ENCODE data around the gene MRAP2. TPM values are rescaled to one million over a fixed set of nuclear protein-coding genes. Genes with fewer than 3 reads are reported as not detected.
"Not testable (repeated sequence)": the region's sequence is repeated elsewhere in the genome, so short reads cannot be mapped to it uniquely, and the experiment has no call there.

The MRAP2 gene
- total RNA-seq, 2 experiments from 2014 or later: not detected

DNA sequence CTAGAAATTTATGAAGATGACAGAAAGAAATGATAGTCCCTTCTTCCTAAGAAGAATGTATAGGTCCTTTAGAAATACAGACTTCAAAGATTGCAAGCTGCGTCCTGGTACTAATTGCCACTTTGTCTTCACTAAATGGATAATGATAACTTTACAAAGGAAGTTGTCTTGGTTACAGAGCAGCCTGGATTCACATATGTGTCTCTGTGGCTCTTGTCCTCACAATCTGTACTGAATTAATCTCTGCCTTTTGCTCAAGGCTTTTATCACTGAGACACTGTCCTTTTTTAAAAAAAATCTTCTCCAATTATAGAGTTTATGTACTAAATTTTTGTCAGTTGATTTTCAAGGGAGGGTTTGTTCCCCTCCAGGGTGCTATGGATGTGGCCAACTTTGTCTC lies 17.5 kb upstream of the MRAP2 start:
- ATAC-seq (no peak), DNase-seq (no peak)
- Mint-ChIP-seq H3K4me1 (ENCODE audit: low read depth) (no peaks in the 10 kb centered on the region), H3K9me3 (ENCODE audit: insufficient read depth) (no peaks in the 10 kb centered on the region), H3K36me3 (ENCODE audit: low read depth) (no peaks in the 10 kb centered on the region), H3K4me3 (no peak overlapping the region), H3K27ac (no peak overlapping the region), H3K27me3 (ENCODE audit: low read depth) (peaks cover 4% of the 10 kb centered on the region)
- ChIA-PET POLR2A (no interaction called here), CTCF (no interaction called here)

DNA sequence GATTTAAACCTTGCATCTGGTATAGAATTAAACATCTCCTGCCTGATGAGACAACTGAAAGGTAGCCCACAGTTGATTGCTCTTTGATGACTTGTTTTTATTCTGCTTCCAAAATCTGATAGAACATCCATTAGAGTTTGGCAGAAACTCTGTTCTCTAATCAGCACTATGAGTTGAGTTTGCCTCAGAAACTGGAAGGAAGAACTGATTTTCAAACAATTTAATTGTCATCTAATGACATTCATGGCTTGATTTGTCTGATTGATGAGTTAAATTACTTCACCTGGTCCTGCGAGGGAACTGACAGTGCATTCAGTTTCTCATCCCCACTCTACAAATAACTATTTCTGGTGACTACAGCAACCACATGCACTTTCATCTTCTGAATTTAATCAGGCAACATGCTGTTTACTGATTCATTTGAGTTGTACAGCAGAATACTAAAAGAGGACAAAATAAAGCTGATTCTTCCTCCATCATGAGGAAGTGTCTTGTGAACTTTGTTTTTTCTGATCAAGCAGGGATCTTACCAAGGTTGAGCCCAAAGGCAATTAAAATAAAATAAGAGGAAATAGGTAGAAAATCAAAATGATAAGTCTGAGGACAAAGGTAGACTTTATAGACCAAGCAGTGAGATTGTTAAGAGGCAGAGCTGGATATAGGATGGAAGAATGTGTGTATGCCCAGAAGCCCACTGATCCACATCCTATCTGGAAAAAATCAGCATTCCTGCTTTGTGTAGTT lies 15.7 kb upstream of the MRAP2 start:
- ATAC-seq (no peak), DNase-seq (no peak)
- Mint-ChIP-seq H3K4me3 (no peak overlapping the region), H3K27ac (no peak overlapping the region), H3K4me1 (ENCODE audit: low read depth) (no peaks in the 10 kb centered on the region), H3K9me3 (ENCODE audit: insufficient read depth) (no peaks in the 10 kb centered on the region), H3K27me3 (ENCODE audit: low read depth) (peaks cover 4% of the 10 kb centered on the region), H3K36me3 (ENCODE audit: low read depth) (no peaks in the 10 kb centered on the region)
- ChIA-PET POLR2A (no interaction called here), CTCF (no interaction called here)

DNA sequence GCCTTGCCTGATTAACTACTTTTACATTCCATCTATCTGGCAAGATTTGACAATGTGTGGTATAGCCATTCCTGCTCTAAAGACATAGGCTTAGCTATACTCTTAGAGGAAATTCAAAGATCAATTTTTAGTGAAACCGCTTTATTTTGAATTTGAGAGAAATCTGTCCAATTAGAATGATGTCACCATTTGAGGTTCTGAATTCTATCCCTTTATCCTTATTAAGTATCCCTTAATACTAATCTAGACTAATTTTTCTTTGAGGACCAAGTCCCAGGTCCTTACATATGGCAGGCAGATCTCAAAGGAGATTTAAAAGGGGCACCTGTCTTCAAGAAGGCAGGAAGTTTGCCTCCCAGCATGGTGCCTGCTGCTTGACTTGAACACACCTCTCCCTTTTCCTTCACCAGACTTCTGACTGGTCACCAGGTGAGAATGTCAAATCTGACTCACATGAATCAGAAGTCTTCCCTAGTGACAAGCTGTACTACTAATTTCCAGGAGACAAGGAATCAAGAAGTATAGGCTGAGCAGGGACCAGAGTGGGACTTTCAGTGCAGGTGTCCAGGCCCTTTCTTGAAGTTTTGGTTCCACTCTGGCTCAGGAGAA lies 15.0 kb upstream of the MRAP2 start:
- ATAC-seq (no peak), DNase-seq (no peak)
- H3K9me3 Mint-ChIP-seq (ENCODE audit: insufficient read depth): no peaks in the 10 kb centered on the region
- no peaks in the 10 kb centered on the region for H3K36me3 Mint-ChIP-seq (ENCODE audit: low read depth)
- H3K4me1 Mint-ChIP-seq (ENCODE audit: low read depth): no peaks in the 10 kb centered on the region
- CTCF ChIA-PET: no interaction called here
- no peak overlapping the region for H3K4me3 Mint-ChIP-seq
- no peak overlapping the region for H3K27ac Mint-ChIP-seq
- POLR2A ChIA-PET: no interaction called here
- peaks cover 4% of the 10 kb centered on the region for H3K27me3 Mint-ChIP-seq (ENCODE audit: low read depth)

DNA sequence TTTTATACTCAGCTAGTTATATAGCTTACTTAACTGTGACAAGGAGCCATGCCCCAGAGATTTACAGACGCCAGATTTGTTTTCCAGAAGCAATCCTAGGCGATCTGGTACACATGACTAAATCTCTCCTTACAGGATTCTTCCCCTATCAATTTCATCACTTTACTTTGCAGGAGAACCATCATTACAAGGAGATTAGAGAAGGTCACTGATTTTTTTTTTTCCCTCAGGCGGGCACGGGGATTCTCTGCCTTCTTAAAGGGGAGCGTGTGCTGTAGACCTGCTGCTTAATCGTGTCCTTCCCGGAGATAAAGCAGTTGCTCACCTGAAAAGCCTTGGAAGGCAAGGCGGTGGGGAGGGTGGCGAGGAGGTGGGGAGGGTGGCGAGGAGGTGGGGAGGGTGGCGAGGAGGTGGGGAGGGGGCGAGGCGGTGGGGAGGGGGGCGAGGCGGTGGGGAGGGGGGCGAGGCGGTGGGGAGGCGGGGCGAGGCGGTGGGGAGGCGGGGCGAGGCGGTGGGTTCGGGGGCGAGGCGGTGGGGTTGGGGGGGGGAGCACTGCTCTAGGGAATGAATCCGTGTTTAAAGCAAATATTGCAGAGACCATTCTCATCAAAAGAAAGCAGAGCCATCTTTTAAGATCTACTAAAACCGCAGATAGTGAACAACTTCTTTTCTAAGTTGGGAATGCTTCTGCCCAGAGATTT lies 14.3 kb upstream of the MRAP2 start:
- Mint-ChIP-seq H3K27me3 (ENCODE audit: low read depth) (peaks cover 2% of the 10 kb centered on the region), H3K4me3 (no peak overlapping the region), H3K4me1 (ENCODE audit: low read depth) (no peaks in the 10 kb centered on the region), H3K27ac (no peak overlapping the region), H3K9me3 (ENCODE audit: insufficient read depth) (no peaks in the 10 kb centered on the region), H3K36me3 (ENCODE audit: low read depth) (no peaks in the 10 kb centered on the region)
- CTCF ChIA-PET: no interaction called here
- DNase-seq: no peak
- no peak for ATAC-seq
- POLR2A ChIA-PET: no interaction called here

DNA sequence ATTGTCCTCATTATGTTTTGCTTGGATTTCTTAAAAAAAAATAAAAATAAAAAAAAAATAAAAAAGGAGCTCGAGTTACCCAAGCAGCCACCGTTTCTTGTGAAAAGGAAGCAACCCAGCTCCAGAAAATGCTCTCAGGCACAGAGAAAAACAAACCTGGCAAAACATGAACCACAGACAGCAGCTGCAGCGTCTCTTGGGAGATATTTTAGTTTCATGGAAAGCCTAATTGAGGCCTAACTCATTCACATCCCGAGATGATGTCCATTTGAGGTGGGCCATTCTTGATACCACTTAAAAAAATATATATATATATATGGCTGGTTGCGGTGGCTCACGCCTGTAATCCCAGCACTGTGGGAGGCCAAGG lies 13.7 kb upstream of the MRAP2 start:
- no peaks in the 10 kb centered on the region for H3K4me1 Mint-ChIP-seq (ENCODE audit: low read depth)
- no peak overlapping the region for H3K27ac Mint-ChIP-seq
- ChIA-PET POLR2A (no interaction called here), CTCF (no interaction called here)
- peaks cover 2% of the 10 kb centered on the region for H3K27me3 Mint-ChIP-seq (ENCODE audit: low read depth)
- no peak overlapping the region for H3K4me3 Mint-ChIP-seq
- DNase-seq: no peak
- ATAC-seq: no peak
- no peaks in the 10 kb centered on the region for H3K36me3 Mint-ChIP-seq (ENCODE audit: low read depth)
- H3K9me3 Mint-ChIP-seq (ENCODE audit: insufficient read depth): no peaks in the 10 kb centered on the region

DNA sequence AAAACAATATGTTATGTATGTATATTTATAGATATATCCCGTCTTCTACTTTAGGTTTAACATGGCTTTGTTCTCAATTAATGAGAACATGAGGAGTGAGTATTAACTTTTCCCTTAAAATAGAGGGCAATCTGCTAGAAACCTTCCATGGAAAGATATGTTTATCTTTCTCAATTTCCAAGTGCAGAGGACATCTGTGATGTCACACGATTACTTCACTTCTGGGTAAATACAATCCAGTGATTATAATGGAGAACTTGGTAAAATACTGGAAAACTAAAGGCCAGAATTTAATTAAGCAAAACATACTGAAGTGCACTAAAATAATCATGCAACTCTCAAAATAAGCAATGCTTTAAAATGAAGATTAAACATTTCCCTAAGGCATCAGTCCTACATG lies 11.9 kb upstream of the MRAP2 start:
- peaks cover 2% of the 10 kb centered on the region for H3K27me3 Mint-ChIP-seq (ENCODE audit: low read depth)
- peaks cover 5% of the 10 kb centered on the region for H3K9me3 Mint-ChIP-seq (ENCODE audit: insufficient read depth)
- CTCF ChIA-PET: no interaction called here
- DNase-seq: no peak
- H3K27ac Mint-ChIP-seq: no peak overlapping the region
- no peaks in the 10 kb centered on the region for H3K36me3 Mint-ChIP-seq (ENCODE audit: low read depth)
- no peaks in the 10 kb centered on the region for H3K4me1 Mint-ChIP-seq (ENCODE audit: low read depth)
- H3K4me3 Mint-ChIP-seq: no peak overlapping the region
- POLR2A ChIA-PET: no interaction called here
- no peak for ATAC-seq

DNA sequence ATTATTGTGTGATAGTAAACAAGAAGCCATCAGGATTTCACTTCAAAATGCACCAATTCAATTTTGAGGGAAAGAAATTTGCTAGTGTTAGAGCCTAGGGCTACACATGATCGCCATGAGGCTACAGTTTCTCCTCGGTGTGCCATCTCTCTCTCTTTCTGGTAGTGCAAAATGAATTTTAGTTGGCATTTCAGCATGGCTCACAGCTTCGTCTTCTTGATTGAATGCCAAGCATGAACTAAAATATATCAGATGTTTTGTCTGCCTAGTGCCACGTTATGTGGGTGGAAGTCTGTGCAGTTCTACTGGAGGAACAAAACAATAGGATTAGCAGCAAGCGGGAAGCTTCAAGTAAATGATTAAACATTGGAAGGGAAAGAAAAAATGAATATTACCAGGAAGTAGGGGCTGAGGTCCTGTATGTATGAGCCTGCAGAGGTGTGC lies 6.8 kb upstream of the MRAP2 start:
- POLR2A ChIA-PET: interaction anchor here (0.6 kb wide), 1 partner anchor 558 kb away, joined by 4 read pairs; no protein-coding TSS in a partner anchor
- Mint-ChIP-seq H3K4me1 (ENCODE audit: low read depth) (no peaks in the 10 kb centered on the region), H3K27ac (no peak overlapping the region), H3K36me3 (ENCODE audit: low read depth) (no peaks in the 10 kb centered on the region), H3K4me3 (no peak overlapping the region), H3K9me3 (ENCODE audit: insufficient read depth) (peaks cover 5% of the 10 kb centered on the region), H3K27me3 (ENCODE audit: low read depth) (peaks cover 7% of the 10 kb centered on the region)
- CTCF ChIA-PET: no interaction called here
- no peak for ATAC-seq
- no peak for DNase-seq

DNA sequence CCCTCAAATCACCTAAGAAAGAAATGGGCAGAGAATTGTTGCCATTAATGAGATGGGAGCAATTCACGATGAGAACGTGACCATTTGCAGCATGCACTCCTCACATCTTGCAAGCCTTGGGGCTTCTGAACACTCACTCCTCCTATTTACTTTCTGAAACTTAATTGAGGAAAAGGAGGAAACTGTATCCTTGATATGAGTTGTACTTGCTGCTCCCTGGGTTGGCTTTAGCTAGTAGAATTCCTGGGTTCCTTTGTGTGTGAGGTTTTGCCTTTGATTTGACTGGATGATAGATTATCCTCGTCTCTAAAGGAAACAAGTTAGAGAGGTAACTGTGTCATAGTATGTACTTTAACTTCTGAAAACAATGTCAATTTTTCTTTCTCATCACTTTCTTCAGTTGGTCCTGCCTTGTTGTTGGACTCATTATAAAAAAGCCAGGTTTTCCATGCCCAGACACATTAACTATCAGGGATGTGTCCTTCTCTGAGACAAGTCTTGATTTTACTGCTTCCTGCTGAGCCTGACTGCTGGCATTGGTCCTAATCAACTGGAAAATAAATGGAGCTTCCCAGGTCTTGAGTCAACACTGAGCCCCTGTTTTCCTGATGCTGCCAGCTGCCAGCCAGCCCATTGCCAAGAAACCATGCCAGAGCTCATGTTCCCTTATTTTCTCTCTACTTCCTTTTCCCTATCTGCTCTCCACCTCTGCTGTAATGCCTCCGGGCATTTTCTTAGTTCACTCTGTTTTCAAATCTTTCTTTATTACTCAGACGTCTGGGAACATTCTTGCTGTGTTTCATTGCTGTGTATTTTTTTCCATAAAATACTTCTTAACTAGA lies 6.0 kb upstream of the MRAP2 start:
- peaks cover 15% of the 10 kb centered on the region for H3K27me3 Mint-ChIP-seq (ENCODE audit: low read depth)
- POLR2A ChIA-PET: interaction anchor here (0.6 kb wide), 1 partner anchor 557 kb away, joined by 4 read pairs; no protein-coding TSS in a partner anchor
- DNase-seq (no peak), ATAC-seq (no peak)
- no peak overlapping the region for H3K27ac Mint-ChIP-seq
- CTCF ChIA-PET: no interaction called here
- no peak overlapping the region for H3K4me3 Mint-ChIP-seq
- no peaks in the 10 kb centered on the region for H3K36me3 Mint-ChIP-seq (ENCODE audit: low read depth)
- H3K4me1 Mint-ChIP-seq (ENCODE audit: low read depth): no peaks in the 10 kb centered on the region
- H3K9me3 Mint-ChIP-seq (ENCODE audit: insufficient read depth): peaks cover 5% of the 10 kb centered on the region

DNA sequence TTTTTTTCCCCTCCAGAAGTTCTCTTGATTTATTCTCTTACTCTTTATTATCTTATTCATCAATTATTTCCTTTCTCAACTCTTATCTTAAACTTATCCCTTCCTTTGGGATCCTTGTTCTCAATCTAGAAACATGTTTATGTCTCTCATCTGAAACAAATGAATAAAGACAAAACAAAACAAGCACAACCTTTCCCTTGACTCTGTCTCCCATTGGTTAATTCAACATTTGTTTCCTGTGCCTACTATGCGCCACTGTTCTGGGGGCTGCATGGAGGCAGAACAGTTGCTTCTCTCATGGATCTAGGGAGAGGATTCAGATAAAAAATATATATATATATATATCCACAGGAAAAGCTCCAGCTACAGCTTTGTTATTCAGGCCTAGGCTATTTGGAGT lies 5.2 kb upstream of the MRAP2 start:
- Mint-ChIP-seq H3K27me3 (ENCODE audit: low read depth) (peaks cover 23% of the 10 kb centered on the region), H3K4me1 (ENCODE audit: low read depth) (no peaks in the 10 kb centered on the region), H3K9me3 (ENCODE audit: insufficient read depth) (peaks cover 5% of the 10 kb centered on the region), H3K4me3 (no peak overlapping the region), H3K27ac (no peak overlapping the region), H3K36me3 (ENCODE audit: low read depth) (no peaks in the 10 kb centered on the region)
- CTCF ChIA-PET: no interaction called here
- POLR2A ChIA-PET: no interaction called here
- DNase-seq: no peak
- no peak for ATAC-seq

DNA sequence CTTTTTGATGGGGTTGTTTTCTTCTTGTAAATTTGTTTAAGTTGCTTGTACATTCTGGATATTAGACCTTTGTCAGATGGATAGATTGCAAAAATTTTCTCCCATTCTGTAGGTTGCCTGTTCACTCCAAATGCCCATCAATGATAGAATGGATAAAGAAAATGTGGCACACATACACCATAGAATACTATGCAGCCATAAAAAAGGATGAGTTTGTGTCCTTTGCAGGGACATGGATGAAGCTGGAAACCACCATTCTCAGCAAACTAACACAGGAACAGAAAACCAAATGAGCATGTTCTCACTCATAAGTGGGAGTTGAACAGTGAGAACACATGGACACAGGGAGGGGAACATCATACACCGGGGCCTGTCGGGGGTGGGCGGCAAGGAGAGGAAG lies 1.6 kb upstream of the MRAP2 start:
- H3K4me3 Mint-ChIP-seq; ATAC-seq; H3K4me1 Mint-ChIP-seq (ENCODE audit: low read depth); H3K36me3 Mint-ChIP-seq (ENCODE audit: low read depth); H3K9me3 Mint-ChIP-seq (ENCODE audit: insufficient read depth); H3K27ac Mint-ChIP-seq; DNase-seq; POLR2A ChIA-PET; CTCF ChIA-PET: not testable (repeated sequence)
- peaks cover 37% of the 10 kb centered on the region for H3K27me3 Mint-ChIP-seq (ENCODE audit: low read depth)

DNA sequence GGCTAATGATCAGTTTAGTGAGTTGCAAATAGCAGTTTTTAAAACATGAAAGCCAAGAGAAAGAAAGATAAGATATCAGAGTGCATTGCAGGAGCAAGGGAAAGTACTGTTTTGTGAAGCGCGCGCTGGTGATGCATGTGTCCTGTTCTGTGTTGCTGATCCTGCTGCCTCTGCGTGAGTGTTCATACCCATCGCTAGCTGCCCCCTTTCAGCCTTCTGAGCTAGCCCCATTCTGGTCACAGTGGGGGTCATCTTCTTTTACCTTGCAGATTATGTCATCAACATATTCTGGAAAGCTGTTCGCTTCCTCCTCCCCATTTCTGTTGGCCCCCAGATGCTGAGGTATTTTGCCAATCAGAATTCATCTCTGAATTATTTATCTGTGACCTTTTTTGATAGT lies 1.9 kb downstream of the MRAP2 start:
- CTCF ChIA-PET: no interaction called here
- H3K36me3 Mint-ChIP-seq (ENCODE audit: low read depth): no peaks in the 10 kb centered on the region
- H3K4me3 Mint-ChIP-seq: no peak overlapping the region
- no peak overlapping the region for H3K27ac Mint-ChIP-seq
- POLR2A ChIA-PET: no interaction called here
- DNase-seq (no peak), ATAC-seq (no peak)
- H3K9me3 Mint-ChIP-seq (ENCODE audit: insufficient read depth): no peaks in the 10 kb centered on the region
- no peaks in the 10 kb centered on the region for H3K4me1 Mint-ChIP-seq (ENCODE audit: low read depth)
- H3K27me3 Mint-ChIP-seq (ENCODE audit: low read depth): peaks cover 37% of the 10 kb centered on the region

All from activated CD8-positive, alpha-beta T cell treated with anti-CD3 and anti-CD28 coated beads, Interleukin-2, amount 10 ng/mL, durations not matched to agents 7 days and 5 days (primary cell).